ENCODE measurements around the gene SFMBT2.

Gene SFMBT2

GRCh38 chr10:7170626-7171322 lies 240.1 kb downstream of the SFMBT2 start:
- DNase-seq = no peak

DNA sequence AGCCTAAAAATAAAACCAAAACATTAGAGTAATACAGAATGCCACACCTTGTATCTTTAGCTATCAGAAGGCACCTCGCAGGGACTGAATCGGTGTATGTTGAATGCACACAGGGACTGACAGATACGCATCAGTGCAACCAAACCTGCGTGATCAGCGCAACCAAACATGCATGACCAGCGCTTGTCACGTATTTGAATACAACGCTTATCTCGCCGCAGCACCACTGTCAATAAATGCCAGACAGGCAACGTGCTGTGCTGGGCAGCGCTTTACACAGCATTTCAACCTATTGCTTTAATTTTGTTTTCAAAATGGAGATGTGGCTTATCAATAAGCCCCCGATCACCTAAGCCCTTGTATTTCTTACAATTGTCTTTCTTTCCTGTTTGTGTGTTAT lies 242.4 kb downstream of the SFMBT2 start:
- no peak for DNase-seq

DNA sequence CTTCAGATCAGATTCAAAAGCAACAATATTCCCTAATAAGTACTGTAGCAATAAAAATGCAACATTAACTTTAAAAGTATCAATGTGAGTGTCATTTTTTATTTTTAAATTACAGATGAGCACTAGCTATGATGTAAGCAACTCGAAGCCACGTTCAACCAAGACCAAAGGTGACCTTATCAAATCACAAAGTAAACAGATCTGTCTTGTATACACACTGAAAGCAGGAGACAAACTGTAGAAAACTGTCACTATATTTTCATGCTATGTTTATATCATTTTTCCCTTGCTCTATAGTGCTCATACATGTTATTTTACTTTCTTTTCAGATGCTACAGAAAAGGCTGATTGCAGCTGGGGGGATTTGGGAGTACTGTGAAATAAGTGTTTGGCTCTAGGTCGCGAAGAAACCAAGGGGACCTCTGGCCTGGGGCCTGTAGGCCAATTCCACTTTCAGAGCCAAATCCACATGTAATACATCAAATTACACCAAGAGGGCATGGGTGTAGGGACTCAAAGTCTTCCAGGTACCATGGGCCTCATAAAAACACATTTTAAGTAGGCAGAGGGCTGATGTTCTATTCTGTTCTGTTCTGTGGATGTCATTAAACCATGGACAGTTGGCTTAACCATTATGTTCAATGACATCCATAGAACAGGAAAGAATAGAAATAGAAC lies 245.2 kb downstream of the SFMBT2 start:
- DNase-seq = no peak

- DNase-seq = no peak
Observed at GRCh38 chr10:7164955-7165354, 245.9 kb downstream of the SFMBT2 start.

DNA sequence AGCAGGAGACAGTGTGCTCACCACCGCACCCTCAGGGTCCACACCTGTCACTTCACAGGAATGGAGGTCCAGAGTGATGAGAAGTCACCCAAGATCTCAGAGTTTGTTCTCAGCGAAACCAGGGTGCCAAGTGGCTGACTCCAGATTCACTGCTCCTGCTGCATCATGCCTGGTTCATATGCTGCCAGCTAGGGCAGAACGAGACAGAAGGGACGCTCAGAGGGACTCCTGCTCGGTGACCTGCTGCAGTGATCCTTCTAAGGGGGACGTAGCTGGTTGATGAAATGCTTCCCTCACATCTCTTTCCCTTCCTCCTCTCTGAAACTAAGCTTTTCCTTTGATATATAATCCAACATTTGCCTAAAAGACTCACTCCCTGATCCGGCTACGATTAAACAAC lies 248.5 kb downstream of the SFMBT2 start:
- no peak for DNase-seq

GRCh38 chr10:7161484-7162250 lies 249.2 kb downstream of the SFMBT2 start:
- DNase-seq = no peak

GRCh38 chr10:7159928-7160327 lies 250.9 kb downstream of the SFMBT2 start:
- DNase-seq = no peak

DNA sequence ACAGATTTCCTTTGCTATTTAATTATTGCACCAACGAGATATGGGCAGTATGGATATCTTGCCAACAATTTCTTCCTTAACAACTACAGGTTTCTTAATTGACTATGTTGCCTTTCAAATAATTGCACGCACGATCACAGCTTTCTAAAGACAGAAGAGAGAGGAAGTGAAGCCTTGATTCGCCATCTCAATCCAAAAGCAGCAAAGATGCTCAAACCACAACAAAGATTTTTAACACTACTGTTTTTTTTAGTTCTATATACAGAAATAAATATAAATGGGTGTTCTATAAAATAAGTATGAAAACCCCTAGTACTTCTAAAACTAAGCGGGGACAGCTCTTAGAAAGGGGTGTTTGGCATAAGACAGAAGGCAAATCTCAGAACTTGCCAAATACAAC lies 251.3 kb downstream of the SFMBT2 start:
- DNase-seq = no peak

- no peak for DNase-seq
Observed at GRCh38 chr10:7157091-7157490, 253.7 kb downstream of the SFMBT2 start.

GRCh38 chr10:7153750-7154149 lies 257.1 kb downstream of the SFMBT2 start:
- DNase-seq = no peak

GRCh38 chr10:7152982-7153381 lies 257.9 kb downstream of the SFMBT2 start:
- no peak for DNase-seq

DNA sequence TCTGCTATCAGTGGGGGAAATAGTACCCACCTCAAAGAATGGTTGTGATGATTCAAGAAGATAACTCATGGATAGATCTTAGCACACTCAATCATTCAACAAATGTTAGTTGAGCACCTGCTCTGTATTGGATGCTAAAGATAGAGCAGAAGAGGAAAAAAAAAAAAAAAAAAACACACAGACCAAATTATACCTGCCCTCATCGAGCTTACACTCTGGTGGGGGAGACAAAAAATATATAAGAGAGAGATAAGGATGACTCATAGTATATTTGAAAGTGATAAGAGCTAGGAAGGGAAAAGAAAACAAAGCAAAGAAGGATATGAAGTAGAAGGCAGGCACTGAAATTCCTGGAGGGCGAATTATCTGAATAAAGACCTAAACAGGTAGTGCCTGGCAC lies 258.5 kb downstream of the SFMBT2 start:
- DNase-seq = no peak

- no peak for DNase-seq
Observed at GRCh38 chr10:7151538-7151937, 259.3 kb downstream of the SFMBT2 start.

- DNase-seq = no peak
Observed at GRCh38 chr10:7150349-7150748, 260.5 kb downstream of the SFMBT2 start.

GRCh38 chr10:7146189-7146588 lies 264.6 kb downstream of the SFMBT2 start:
- no peak for DNase-seq

GRCh38 chr10:7136016-7136415 lies 274.8 kb downstream of the SFMBT2 start:
- no peak for DNase-seq

GRCh38 chr10:7135188-7135587 lies 275.6 kb downstream of the SFMBT2 start:
- DNase-seq = no peak

DNA sequence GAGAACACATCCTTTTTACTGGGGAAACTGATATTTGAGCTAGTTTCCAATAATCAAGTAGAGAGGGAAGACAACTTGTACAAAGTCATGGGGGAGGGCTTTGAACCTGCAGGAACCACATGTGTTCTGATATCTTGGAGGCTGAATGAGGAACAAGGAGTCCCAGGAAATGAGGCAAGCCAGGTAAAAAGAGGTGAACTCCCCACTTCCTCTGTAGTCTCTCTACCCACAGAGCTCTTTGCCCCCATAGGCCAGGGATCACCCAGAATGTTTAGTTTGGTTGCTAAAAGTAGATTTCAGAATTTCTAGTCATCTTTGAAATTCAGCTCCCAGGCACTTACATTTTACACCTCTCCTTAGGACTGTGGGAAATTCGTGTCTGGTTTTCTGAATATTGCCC lies 276.4 kb downstream of the SFMBT2 start:
- DNase-seq = no peak

DNA sequence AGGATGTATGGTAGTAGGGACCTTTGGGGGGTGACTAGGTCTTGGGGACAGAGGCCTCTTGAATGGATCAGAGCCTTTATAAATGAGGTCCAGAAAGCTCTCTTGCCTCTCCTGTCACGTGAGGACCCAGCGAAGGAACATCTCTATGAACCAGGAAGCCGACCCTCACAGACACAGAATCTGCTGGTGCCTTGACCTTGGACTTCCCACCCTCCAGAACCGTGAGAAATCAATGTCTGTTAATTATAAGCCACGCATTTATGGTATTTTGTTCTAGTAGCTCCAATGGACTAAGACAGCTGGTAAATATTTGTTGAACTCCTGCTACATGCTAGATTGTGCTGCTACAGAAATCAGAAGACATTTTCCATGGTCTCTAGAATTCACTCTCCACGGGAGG lies 276.9 kb downstream of the SFMBT2 start:
- no peak for DNase-seq

- DNase-seq = no peak
Observed at GRCh38 chr10:7133278-7133677, 277.6 kb downstream of the SFMBT2 start.

DNA sequence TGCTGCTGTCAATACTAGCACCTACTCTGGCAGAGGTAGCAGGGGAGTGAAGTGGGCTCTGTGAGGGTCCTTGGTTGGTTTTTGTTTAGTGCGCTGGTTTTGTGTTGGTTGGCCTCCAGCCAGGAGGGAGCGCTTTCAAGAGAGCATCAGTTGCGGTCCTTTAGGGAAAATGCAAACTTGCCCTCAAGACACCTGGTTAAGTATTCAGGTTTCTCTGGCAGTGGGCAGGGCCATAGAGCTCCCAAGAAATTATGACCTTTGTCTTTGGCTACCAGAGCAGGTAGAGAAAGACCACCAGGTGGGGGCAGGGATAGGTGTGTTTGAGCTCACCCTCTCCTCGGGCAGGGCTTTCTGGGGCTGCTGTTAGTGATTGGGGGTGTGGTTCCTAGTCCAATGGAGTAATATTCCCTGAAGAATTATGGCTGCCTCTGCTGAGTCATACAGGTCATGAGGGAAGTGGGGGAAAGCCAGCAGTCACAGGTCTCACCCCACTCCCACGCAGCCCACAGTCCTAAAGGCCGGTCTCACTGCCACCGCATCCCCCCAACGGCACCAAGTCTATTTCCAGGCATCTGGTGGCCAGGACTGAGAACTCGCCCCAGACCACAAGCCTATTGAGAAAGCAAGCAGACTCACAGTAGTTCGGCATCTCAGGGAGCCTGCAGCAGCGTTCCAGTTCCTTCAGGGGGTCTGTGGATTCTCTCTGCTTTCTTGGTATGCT lies 280.5 kb downstream of the SFMBT2 start:
- DNase-seq = no peak

- no peak for DNase-seq
Observed at GRCh38 chr10:7123774-7124173, 287.1 kb downstream of the SFMBT2 start.

GRCh38 chr10:7122561-7122960 lies 288.3 kb downstream of the SFMBT2 start:
- DNase-seq = no peak

Data from stimulated activated CD4-positive, alpha-beta T cell treated with anti-CD3 and anti-CD28 coated beads, Interleukin-4, amount 100 ng/mL, for 4 hours (primary cell).